Brain pericyte (primary cell): ENCODE measurements around the gene ZNF91.
"Not testable (repeated sequence)": the region's sequence is repeated elsewhere in the genome, so short reads cannot be mapped to it uniquely, and the experiment has no call there.

Experiments
- DNase-seq: peaks from one replicate; pipeline ENCODE4 v3.0.0-alpha.2; 2012; ENCODE audit warnings: low read depth, low spot score

The ZNF91 gene

GRCh38 chr19:23395041-23395721, at the start of gene ZNF91:
Gene ZNF91, minus strand, starts transcription at chr19:23395471. Its CDS starts 117 bp downstream, at chr19:23395354.
- DNase-seq: peak; percentile 86

GRCh38 chr19:23440791-23441190, 45.5 kb upstream of the ZNF91 start:
- DNase-seq: no peak

- no peak for DNase-seq
These were observed 44.9 kb upstream of the ZNF91 start for GRCh38 chr19:23440207-23440606.

- DNase-seq: no peak
These were observed 44.4 kb upstream of the ZNF91 start for GRCh38 chr19:23439623-23440022.

GRCh38 chr19:23437901-23438300, 42.6 kb upstream of the ZNF91 start:
- DNase-seq: no peak

GRCh38 chr19:23436944-23437343, 41.7 kb upstream of the ZNF91 start:
- no peak for DNase-seq

- DNase-seq: no peak
These were observed 41.0 kb upstream of the ZNF91 start for GRCh38 chr19:23436318-23436717.

- no peak for DNase-seq
These were observed 25.6 kb upstream of the ZNF91 start for GRCh38 chr19:23420824-23421223.

- not testable (repeated sequence) for DNase-seq
These were observed 24.0 kb upstream of the ZNF91 start for GRCh38 chr19:23419261-23419660.

- no peak for DNase-seq
These were observed 20.4 kb upstream of the ZNF91 start for GRCh38 chr19:23415561-23416191.

- no peak for DNase-seq
These were observed 19.8 kb upstream of the ZNF91 start for GRCh38 chr19:23415034-23415433.

- no peak for DNase-seq
These were observed 14.9 kb upstream of the ZNF91 start for GRCh38 chr19:23410155-23410554.

GRCh38 chr19:23409392-23410048, 14.2 kb upstream of the ZNF91 start:
- no peak for DNase-seq

GRCh38 chr19:23407616-23408133, 12.4 kb upstream of the ZNF91 start:
- no peak for DNase-seq

- no peak for DNase-seq
These were observed 11.4 kb upstream of the ZNF91 start for GRCh38 chr19:23406721-23407120.

GRCh38 chr19:23406091-23406490, 10.8 kb upstream of the ZNF91 start:
- DNase-seq: no peak

- DNase-seq: no peak
These were observed 9.4 kb upstream of the ZNF91 start for GRCh38 chr19:23404676-23405075.

- DNase-seq: no peak
These were observed 8.5 kb upstream of the ZNF91 start for GRCh38 chr19:23403581-23404324.

- no peak for DNase-seq
These were observed 7.8 kb upstream of the ZNF91 start for GRCh38 chr19:23403052-23403451.

- no peak for DNase-seq
These were observed 7.1 kb upstream of the ZNF91 start for GRCh38 chr19:23402388-23402787.

- no peak for DNase-seq
These were observed 5.9 kb upstream of the ZNF91 start for GRCh38 chr19:23401086-23401610.

GRCh38 chr19:23399443-23399842, 4.2 kb upstream of the ZNF91 start:
- no peak for DNase-seq
